ENCODE measurements around the gene SAC3D1. TPM values are rescaled to one million over a fixed set of nuclear protein-coding genes. Genes with fewer than 3 reads are reported as not detected.

SAC3D1 gene
- total RNA-seq, 1 donor from 2014 or later, result 5.2 TPM

- H3K4me1 ChIP-seq (ENCODE audit: control insufficient read depth in 3 of 3, insufficient read depth in 3 of 3, low read length in 3 of 3), result peaks cover 20 to 23% (median 21%) of the 10 kb centered on the region in 3 donors
- peak within 1 kb of the TSS; percentile 74 to 86 (median 86) for H3K9ac ChIP-seq (ENCODE audit: low read depth in 1 of 3, low read length in 3 of 3)
- peaks cover 30 to 33% (median 31%) of the 10 kb centered on the region in 3 donors for H3K36me3 ChIP-seq (ENCODE audit: control insufficient read depth in 3 of 3, insufficient read depth in 3 of 3, low read length in 3 of 3)
- H3K9me3 ChIP-seq (ENCODE audit: control insufficient read depth in 3 of 3, low read length in 3 of 3), result no peaks in the 10 kb centered on the region
- no peaks in the 10 kb centered on the region for H3K27me3 ChIP-seq (ENCODE audit: control insufficient read depth in 3 of 3, insufficient read depth in 3 of 3, low read length in 3 of 3)
- peak within 1 kb of the TSS; percentile 86 for H3K27ac ChIP-seq (ENCODE audit: low read depth, low read length)
- peak within 1 kb of the TSS; percentile 92 for H3K4me3 ChIP-seq (ENCODE audit: low read length in 3 of 3)
Measured at GRCh38 chr11:65083834-65084597, 43.0 kb downstream of the SAC3D1 start, which contains the start of the genes CDCA5 and ZFPL1. Gene CDCA5 (minus strand): TSS chr11:65084040. CDS start chr11:65083978, 62 bp downstream. Gene ZFPL1 (plus strand): TSS chr11:65084222. CDS start chr11:65084699, 477 bp downstream.

DNA sequence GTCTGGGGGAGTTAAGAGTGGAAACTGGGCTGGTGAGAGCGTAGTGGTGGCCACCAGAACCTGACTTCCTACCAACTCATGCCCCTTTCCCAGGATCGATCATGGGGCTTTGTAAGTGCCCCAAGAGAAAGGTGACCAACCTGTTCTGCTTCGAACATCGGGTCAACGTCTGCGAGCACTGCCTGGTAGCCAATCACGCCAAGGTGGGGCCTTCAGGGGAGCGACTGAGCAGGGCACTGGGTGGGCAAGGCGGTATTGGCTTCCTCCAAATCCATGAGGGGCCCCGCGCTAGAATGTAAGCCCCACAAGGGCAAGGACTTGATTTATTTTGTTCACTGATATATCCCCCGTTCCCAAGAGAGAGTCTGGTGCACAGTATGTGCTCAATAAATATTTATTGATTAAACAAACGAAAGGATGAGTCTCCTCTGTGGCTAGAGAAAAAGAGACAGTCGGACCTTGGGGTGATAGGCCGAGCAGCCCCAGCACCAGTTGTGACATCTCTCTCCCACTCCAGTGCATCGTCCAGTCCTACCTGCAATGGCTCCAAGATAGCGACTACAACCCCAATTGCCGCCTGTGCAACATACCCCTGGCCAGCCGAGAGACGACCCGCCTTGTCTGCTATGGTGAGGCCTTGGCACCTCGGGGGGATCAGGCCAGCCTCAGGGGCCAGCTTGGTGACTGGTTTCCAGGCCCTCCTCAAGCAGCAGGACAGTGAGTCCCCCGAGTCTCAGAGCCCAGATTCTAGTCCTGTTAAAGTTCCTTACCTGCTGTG lies 43.8 kb downstream of the SAC3D1 start:
- H3K27me3 ChIP-seq (ENCODE audit: control insufficient read depth in 3 of 3, insufficient read depth in 3 of 3, low read length in 3 of 3), result no peaks in the 10 kb centered on the region
- H3K4me1 ChIP-seq (ENCODE audit: control insufficient read depth in 3 of 3, insufficient read depth in 3 of 3, low read length in 3 of 3), result peaks cover 20 to 23% (median 21%) of the 10 kb centered on the region in 3 donors
- peak overlapping the region; percentile 92 for H3K4me3 ChIP-seq (ENCODE audit: low read length in 3 of 3)
- peaks cover 31 to 37% (median 32%) of the 10 kb centered on the region in 3 donors for H3K36me3 ChIP-seq (ENCODE audit: control insufficient read depth in 3 of 3, insufficient read depth in 3 of 3, low read length in 3 of 3)
- peak overlapping the region; percentile 86 for H3K27ac ChIP-seq (ENCODE audit: low read depth, low read length)
- peak overlapping the region; percentile 74 to 86 (median 86) for H3K9ac ChIP-seq (ENCODE audit: low read depth in 1 of 3, low read length in 3 of 3)
- no peaks in the 10 kb centered on the region for H3K9me3 ChIP-seq (ENCODE audit: control insufficient read depth in 3 of 3, low read length in 3 of 3)

DNA sequence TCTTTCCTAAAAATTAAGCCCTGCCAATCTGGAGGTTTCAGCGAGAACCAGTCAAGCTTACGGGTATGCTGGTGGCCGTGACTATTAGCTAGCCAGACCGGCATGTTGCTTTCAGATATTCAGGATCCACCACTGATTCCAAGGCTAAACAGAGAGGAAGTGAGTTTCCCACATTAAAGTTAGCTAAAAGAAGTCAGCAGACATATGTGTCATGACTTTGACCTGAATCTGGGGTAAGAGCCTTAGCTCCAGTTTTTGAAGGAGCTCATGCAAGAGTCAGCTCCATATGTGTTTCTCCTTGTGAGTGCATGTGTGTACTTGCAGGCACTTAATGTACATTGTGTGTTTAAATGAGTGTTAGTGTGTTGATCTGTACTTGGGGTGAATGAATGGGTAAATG lies 44.4 kb downstream of the SAC3D1 start:
- peak overlapping the region in 1 of 3 donors; percentile 14 for H3K9ac ChIP-seq (ENCODE audit: low read depth in 1 of 3, low read length in 3 of 3)
- no peak overlapping the region for H3K4me3 ChIP-seq (ENCODE audit: low read length in 3 of 3)

DNA sequence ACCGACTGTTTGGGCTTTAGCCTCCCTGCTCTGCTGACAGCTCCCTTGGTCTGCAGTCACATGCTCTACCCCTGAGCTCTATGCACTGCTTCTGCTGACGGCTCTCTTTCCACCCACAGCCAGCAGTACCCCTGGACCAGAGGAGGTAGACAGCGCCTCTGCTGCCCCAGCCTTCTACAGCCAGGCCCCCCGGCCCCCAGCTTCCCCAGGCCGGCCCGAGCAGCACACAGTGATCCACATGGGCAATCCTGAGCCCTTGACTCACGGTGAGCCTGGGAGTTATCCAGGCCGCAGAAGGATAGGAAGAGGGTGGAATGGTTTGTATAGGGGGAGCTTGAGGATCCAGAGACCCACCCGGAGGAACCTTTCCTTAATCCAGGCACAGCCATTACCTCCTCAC lies 45.8 kb downstream of the SAC3D1 start:
- Histone ChIP-seq H3K9ac (ENCODE audit: low read depth in 1 of 3, low read length in 3 of 3) (no peak overlapping the region), H3K27ac (ENCODE audit: low read depth, low read length) (no peak overlapping the region), H3K27me3 (ENCODE audit: control insufficient read depth in 3 of 3, insufficient read depth in 3 of 3, low read length in 3 of 3) (no peaks in the 10 kb centered on the region), H3K36me3 (ENCODE audit: control insufficient read depth in 3 of 3, insufficient read depth in 3 of 3, low read length in 3 of 3) (peaks cover 31 to 37% (median 32%) of the 10 kb centered on the region in 3 donors), H3K9me3 (ENCODE audit: control insufficient read depth in 3 of 3, low read length in 3 of 3) (no peaks in the 10 kb centered on the region), H3K4me1 (ENCODE audit: control insufficient read depth in 3 of 3, insufficient read depth in 3 of 3, low read length in 3 of 3) (peaks cover 20 to 23% (median 21%) of the 10 kb centered on the region in 3 donors), H3K4me3 (ENCODE audit: low read length in 3 of 3) (no peak overlapping the region)

More for the DNA sequence above, 44.4 kb downstream of the SAC3D1 start:
- peaks cover 20 to 23% (median 21%) of the 10 kb centered on the region in 3 donors for H3K4me1 ChIP-seq (ENCODE audit: control insufficient read depth in 3 of 3, insufficient read depth in 3 of 3, low read length in 3 of 3)
- H3K27ac ChIP-seq (ENCODE audit: low read depth, low read length), result no peak overlapping the region
- H3K36me3 ChIP-seq (ENCODE audit: control insufficient read depth in 3 of 3, insufficient read depth in 3 of 3, low read length in 3 of 3), result peaks cover 31 to 37% (median 32%) of the 10 kb centered on the region in 3 donors
- H3K9me3 ChIP-seq (ENCODE audit: control insufficient read depth in 3 of 3, low read length in 3 of 3), result no peaks in the 10 kb centered on the region
- H3K27me3 ChIP-seq (ENCODE audit: control insufficient read depth in 3 of 3, insufficient read depth in 3 of 3, low read length in 3 of 3), result no peaks in the 10 kb centered on the region

- H3K4me1 ChIP-seq (ENCODE audit: control insufficient read depth in 3 of 3, insufficient read depth in 3 of 3, low read length in 3 of 3), result peaks cover 20 to 23% (median 21%) of the 10 kb centered on the region in 3 donors
- peaks cover 31 to 37% (median 32%) of the 10 kb centered on the region in 3 donors for H3K36me3 ChIP-seq (ENCODE audit: control insufficient read depth in 3 of 3, insufficient read depth in 3 of 3, low read length in 3 of 3)
- no peak overlapping the region for H3K27ac ChIP-seq (ENCODE audit: low read depth, low read length)
- H3K4me3 ChIP-seq (ENCODE audit: low read length in 3 of 3), result no peak overlapping the region
- no peaks in the 10 kb centered on the region for H3K9me3 ChIP-seq (ENCODE audit: control insufficient read depth in 3 of 3, low read length in 3 of 3)
- no peaks in the 10 kb centered on the region for H3K27me3 ChIP-seq (ENCODE audit: control insufficient read depth in 3 of 3, insufficient read depth in 3 of 3, low read length in 3 of 3)
- H3K9ac ChIP-seq (ENCODE audit: low read depth in 1 of 3, low read length in 3 of 3), result no peak overlapping the region
Measured at GRCh38 chr11:65087216-65087615, 46.2 kb downstream of the SAC3D1 start.

- Histone ChIP-seq H3K4me3 (ENCODE audit: low read length in 3 of 3) (no peak overlapping the region), H3K36me3 (ENCODE audit: control insufficient read depth in 3 of 3, insufficient read depth in 3 of 3, low read length in 3 of 3) (peaks cover 31 to 37% (median 32%) of the 10 kb centered on the region in 3 donors), H3K9ac (ENCODE audit: low read depth in 1 of 3, low read length in 3 of 3) (no peak overlapping the region), H3K27ac (ENCODE audit: low read depth, low read length) (no peak overlapping the region), H3K27me3 (ENCODE audit: control insufficient read depth in 3 of 3, insufficient read depth in 3 of 3, low read length in 3 of 3) (no peaks in the 10 kb centered on the region), H3K4me1 (ENCODE audit: control insufficient read depth in 3 of 3, insufficient read depth in 3 of 3, low read length in 3 of 3) (peaks cover 20 to 23% (median 21%) of the 10 kb centered on the region in 3 donors), H3K9me3 (ENCODE audit: control insufficient read depth in 3 of 3, low read length in 3 of 3) (no peaks in the 10 kb centered on the region)
Measured at GRCh38 chr11:65087827-65088226, 46.8 kb downstream of the SAC3D1 start.

DNA sequence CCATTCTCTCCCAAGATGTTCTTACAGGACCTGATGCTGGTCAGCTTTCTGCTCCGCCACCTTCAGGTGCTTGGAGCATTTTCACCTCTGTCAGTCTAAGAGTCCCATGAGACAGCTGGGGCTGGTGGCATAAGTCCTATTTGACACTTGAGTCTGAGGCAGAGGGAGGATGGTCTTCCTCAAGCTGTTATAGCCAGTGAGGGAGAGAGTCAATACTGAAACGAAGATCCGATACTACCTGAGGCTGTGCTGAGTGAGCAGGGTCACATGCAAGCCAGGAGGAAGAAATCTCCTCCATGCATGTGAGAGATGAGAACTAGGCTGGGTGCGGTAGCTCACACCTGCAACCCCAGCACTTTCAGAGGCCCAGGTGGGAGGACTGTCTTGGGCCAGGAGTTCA lies 48.6 kb downstream of the SAC3D1 start:
- Histone ChIP-seq H3K9me3 (ENCODE audit: control insufficient read depth in 3 of 3, low read length in 3 of 3) (no peaks in the 10 kb centered on the region), H3K9ac (ENCODE audit: low read depth in 1 of 3, low read length in 3 of 3) (no peak overlapping the region), H3K36me3 (ENCODE audit: control insufficient read depth in 3 of 3, insufficient read depth in 3 of 3, low read length in 3 of 3) (peaks cover 31 to 37% (median 32%) of the 10 kb centered on the region in 3 donors), H3K27ac (ENCODE audit: low read depth, low read length) (no peak overlapping the region), H3K4me1 (ENCODE audit: control insufficient read depth in 3 of 3, insufficient read depth in 3 of 3, low read length in 3 of 3) (peaks cover 9 to 12% (median 11%) of the 10 kb centered on the region in 3 donors), H3K27me3 (ENCODE audit: control insufficient read depth in 3 of 3, insufficient read depth in 3 of 3, low read length in 3 of 3) (no peaks in the 10 kb centered on the region), H3K4me3 (ENCODE audit: low read length in 3 of 3) (no peak overlapping the region)

GRCh38 chr11:65090628-65091027 lies 49.6 kb downstream of the SAC3D1 start:
- H3K27ac ChIP-seq (ENCODE audit: low read depth, low read length), result no peak overlapping the region
- no peaks in the 10 kb centered on the region for H3K9me3 ChIP-seq (ENCODE audit: control insufficient read depth in 3 of 3, low read length in 3 of 3)
- H3K27me3 ChIP-seq (ENCODE audit: control insufficient read depth in 3 of 3, insufficient read depth in 3 of 3, low read length in 3 of 3), result no peaks in the 10 kb centered on the region
- no peak overlapping the region for H3K4me3 ChIP-seq (ENCODE audit: low read length in 3 of 3)
- peaks cover 1 to 4% (median 2%) of the 10 kb centered on the region in 3 donors for H3K4me1 ChIP-seq (ENCODE audit: control insufficient read depth in 3 of 3, insufficient read depth in 3 of 3, low read length in 3 of 3)
- H3K9ac ChIP-seq (ENCODE audit: low read depth in 1 of 3, low read length in 3 of 3), result no peak overlapping the region
- peaks cover 24 to 32% (median 29%) of the 10 kb centered on the region in 3 donors for H3K36me3 ChIP-seq (ENCODE audit: control insufficient read depth in 3 of 3, insufficient read depth in 3 of 3, low read length in 3 of 3)

Measured in skeletal muscle tissue (tissue), 4 donors.